HepG2 (cell line): ENCODE results near the gene SP3. TPM values are rescaled to one million over a fixed set of nuclear protein-coding genes. Genes with fewer than 3 reads are reported as not detected.

Experiments used
- FOXM1 ChIP-seq: sonication (generic); formaldehyde crosslinking; IDR thresholded peaks from 2 replicates; pipeline ENCODE4 v1.5.0; 2020; ENCODE audit warnings: missing genetic modification reagents
- GATAD2A ChIP-seq: IDR thresholded peaks from 2 replicates; pipeline ENCODE4 v1.6.1; 2016
- GPN1 ChIP-seq: sonication (generic); formaldehyde crosslinking; IDR thresholded peaks from 2 replicates; pipeline ENCODE4 v1.5.1; 2020; ENCODE audit warnings: missing genetic modification reagents, borderline replicate concordance
- HNF4G ChIP-seq, 2 experiments: sonication (generic) in 1 of 2; formaldehyde crosslinking in 1 of 2; IDR thresholded peaks; 2 replicates each; pipeline versions ENCODE4 v1.4.0 to v1.6.1; 2011 to 2020; ENCODE audit warnings: borderline replicate concordance in 2 of 2, low read depth in 2 of 2, mild to moderate bottlenecking in 2 of 2, low read length in 1 of 2, missing genetic modification reagents in 1 of 2, moderate library complexity in 1 of 2
- KLF15 ChIP-seq: sonication (generic); formaldehyde crosslinking; IDR thresholded peaks from 2 replicates; pipeline ENCODE4 v1.8.1; 2023; ENCODE audit warnings: borderline replicate concordance, mild to moderate bottlenecking, inconsistent platforms, missing genetic modification reagents, mixed read lengths
- MBNL3 ChIP-seq: fragments of 250-450 bp; sonication (Bioruptor Pico); conservative IDR thresholded peaks from 2 replicates; pipeline ENCODE4 v1.8.0; 2022; ENCODE audit warnings: mild to moderate bottlenecking, inconsistent platforms
- PCBP1 ChIP-seq: fragments of 200-400 bp; formaldehyde crosslinking; IDR thresholded peaks from 2 replicates; pipeline ENCODE4 v1.6.1; 2017; ENCODE audit warnings: mild to moderate bottlenecking, low read depth, low read length, borderline replicate concordance
- ZNF20 ChIP-seq: sonication (generic); formaldehyde crosslinking; IDR thresholded peaks from 2 replicates; pipeline ENCODE4 v1.4.0; 2020; ENCODE audit warnings: mild to moderate bottlenecking, moderate library complexity, missing genetic modification reagents
- ZNF224 ChIP-seq: sonication (generic); formaldehyde crosslinking; IDR thresholded peaks from 2 replicates; pipeline ENCODE4 v1.5.0; 2020; ENCODE audit warnings: mild to moderate bottlenecking, missing genetic modification reagents
- ZNF260 ChIP-seq: sonication (generic); formaldehyde crosslinking; IDR thresholded peaks from 2 replicates; pipeline ENCODE4 v1.4.0; 2020; ENCODE audit warnings: missing genetic modification reagents, low read depth, mild to moderate bottlenecking, borderline replicate concordance
- ZNF749 ChIP-seq: sonication (generic); formaldehyde crosslinking; IDR thresholded peaks from 2 replicates; pipeline ENCODE4 v1.8.0; 2022; ENCODE audit warnings: mild to moderate bottlenecking, missing genetic modification reagents, moderate library complexity, borderline replicate concordance
- ZNF766 ChIP-seq: sonication (generic); formaldehyde crosslinking; IDR thresholded peaks from 2 replicates; pipeline ENCODE4 v1.5.0; 2020; ENCODE audit warnings: missing genetic modification reagents, borderline replicate concordance
- ZSCAN9 ChIP-seq: IDR thresholded peaks from 2 replicates; pipeline ENCODE4 v1.6.1; 2016; ENCODE audit warnings: borderline replicate concordance
- polyA plus RNA-seq, 8 experiments: library from polyadenylated mRNA; depleted of rRNA in 3 of 8; stranded (reverse) in 7 of 8; unstranded in 1 of 8; fragments of >200 nt; fragmentation: Illumina TruSeq in 4 of 8; extraction: Trizol in 4 of 8; gene quantifications; 2 replicates each; pipeline versions ENCODE4 v1.2.1 to v1.2.3, GENCODE V29; 2011 to 2016; ENCODE audit warnings: low read depth in 4 of 8, missing spikeins in 1 of 8, mixed read lengths in 1 of 8; ENCODE audit not compliant: insufficient read depth in 1 of 8
- total RNA-seq, 5 experiments: library from RNA; depleted of rRNA; stranded (reverse); fragments of >200 nt; fragmentation: Illumina TruSeq; extraction: Trizol; gene quantifications; 2 replicates each; pipeline ENCODE4 v1.2.3, GENCODE V29; 2016; ENCODE audit warnings: low read depth in 1 of 5
- TF ChIP-seq, protein P1 (sequence below): sonication (generic); formaldehyde crosslinking; IDR thresholded peaks from 2 replicates; pipeline ENCODE4 v1.4.0; 2020; ENCODE audit warnings: missing genetic modification reagents; ENCODE audit errors: not compliant biosample characterization
- TF ChIP-seq, protein P2 (sequence below): sonication (generic); IDR thresholded peaks from 2 replicates; pipeline ENCODE4 v1.6.1; 2016; ENCODE audit warnings: low read depth, borderline replicate concordance
- TF ChIP-seq, protein P3 (sequence below): sonication (generic); formaldehyde crosslinking; IDR thresholded peaks from 2 replicates; pipeline ENCODE4 v1.4.0; 2020; ENCODE audit warnings: mild to moderate bottlenecking, missing genetic modification reagents, borderline replicate concordance
- TF ChIP-seq, protein P4 (sequence below): sonication (generic); formaldehyde crosslinking; IDR thresholded peaks from 2 replicates; pipeline ENCODE4 v1.4.0; 2020; ENCODE audit warnings: missing genetic modification reagents
- TF ChIP-seq, protein P5 (sequence below): IDR thresholded peaks from 2 replicates; pipeline ENCODE4 v1.6.1; 2016; ENCODE audit warnings: missing genetic modification reagents, missing compliant biosample characterization
- TF ChIP-seq, protein P6 (sequence below): sonication (generic); formaldehyde crosslinking; IDR thresholded peaks from 2 replicates; pipeline ENCODE4 v1.5.0; 2020; ENCODE audit warnings: mild to moderate bottlenecking, missing genetic modification reagents, borderline replicate concordance

Gene SP3
- total and polyA plus RNA-seq, 2 of the 13 experiments (the other 11 are each of a cell fraction or from before 2014, with no cell fraction given) = 57.3 to 132 TPM

DNA sequence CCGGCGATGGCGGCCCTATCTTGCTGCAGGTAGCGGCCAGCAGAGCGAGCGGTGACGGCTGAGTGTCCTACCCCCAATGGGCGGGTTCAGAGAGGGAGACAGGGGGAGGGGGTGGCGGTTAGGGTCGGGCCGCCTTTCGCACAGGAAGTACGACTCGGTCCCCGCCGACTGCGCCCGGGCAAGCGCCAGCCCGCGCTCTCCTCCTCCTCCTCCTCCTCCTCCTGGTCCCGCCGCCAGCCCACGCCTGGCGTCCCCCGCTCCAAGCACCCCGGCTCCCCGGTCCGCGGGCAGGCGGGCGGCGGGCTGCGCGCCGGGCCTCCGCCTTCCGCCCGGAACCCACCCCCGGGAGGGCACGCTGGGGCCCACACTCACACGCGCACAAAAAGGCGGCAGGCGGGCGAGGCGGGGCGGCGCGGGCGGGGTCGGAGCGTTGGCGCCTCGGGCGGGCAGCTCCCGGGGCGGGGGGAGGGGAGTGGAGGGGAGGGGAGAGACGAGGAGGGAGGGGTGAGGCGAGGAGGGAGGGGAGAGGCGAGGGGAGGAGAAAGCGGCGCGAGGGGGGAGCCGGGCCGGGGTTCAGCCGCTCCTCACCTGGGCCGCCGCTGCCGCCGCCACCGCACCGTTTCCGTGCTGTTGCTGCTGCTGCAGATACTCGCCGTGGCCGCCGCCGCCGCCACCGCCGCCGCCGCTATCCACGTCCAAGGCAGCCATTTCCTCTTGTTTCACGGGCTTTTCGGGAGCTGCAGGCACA lies 1.2 kb downstream of the SP3 start (continued):
- TF ChIP-seq, protein P1, sequence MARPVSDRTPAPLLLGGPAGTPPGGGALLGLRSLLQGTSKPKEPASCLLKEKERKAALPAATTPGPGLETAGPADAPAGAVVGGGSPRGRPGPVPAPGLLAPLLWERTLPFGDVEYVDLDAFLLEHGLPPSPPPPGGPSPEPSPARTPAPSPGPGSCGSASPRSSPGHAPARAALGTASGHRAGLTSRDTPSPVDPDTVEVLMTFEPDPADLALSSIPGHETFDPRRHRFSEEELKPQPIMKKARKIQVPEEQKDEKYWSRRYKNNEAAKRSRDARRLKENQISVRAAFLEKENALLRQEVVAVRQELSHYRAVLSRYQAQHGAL (CRISPR knock-in tag) = no peak
- TF ChIP-seq GPN1 (CRISPR knock-in tag) = no peak
- no peak for TF ChIP-seq FOXM1
- TF ChIP-seq, protein P2, sequence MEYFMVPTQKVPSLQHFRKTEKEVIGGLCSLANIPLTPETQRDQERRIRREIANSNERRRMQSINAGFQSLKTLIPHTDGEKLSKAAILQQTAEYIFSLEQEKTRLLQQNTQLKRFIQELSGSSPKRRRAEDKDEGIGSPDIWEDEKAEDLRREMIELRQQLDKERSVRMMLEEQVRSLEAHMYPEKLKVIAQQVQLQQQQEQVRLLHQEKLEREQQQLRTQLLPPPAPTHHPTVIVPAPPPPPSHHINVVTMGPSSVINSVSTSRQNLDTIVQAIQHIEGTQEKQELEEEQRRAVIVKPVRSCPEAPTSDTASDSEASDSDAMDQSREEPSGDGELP = peak; percentile 9; the same call in 1 of the 2 replicates
- TF ChIP-seq, protein P3, sequence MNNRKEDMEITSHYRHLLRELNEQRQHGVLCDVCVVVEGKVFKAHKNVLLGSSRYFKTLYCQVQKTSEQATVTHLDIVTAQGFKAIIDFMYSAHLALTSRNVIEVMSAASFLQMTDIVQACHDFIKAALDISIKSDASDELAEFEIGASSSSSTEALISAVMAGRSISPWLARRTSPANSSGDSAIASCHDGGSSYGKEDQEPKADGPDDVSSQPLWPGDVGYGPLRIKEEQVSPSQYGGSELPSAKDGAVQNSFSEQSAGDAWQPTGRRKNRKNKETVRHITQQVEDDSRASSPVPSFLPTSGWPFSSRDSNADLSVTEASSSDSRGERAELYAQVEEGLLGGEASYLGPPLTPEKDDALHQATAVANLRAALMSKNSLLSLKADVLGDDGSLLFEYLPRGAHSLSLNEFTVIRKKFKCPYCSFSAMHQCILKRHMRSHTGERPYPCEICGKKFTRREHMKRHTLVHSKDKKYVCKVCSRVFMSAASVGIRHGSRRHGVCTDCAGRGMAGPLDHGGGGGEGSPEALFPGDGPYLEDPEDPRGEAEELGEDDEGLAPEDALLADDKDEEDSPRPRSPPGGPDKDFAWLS (CRISPR knock-in tag) = no peak
- TF ChIP-seq HNF4G (IDR thresholded peaks at IDR 0.05; ENCODE audit: borderline replicate concordance, low read depth, low read length) = no peak; the same call in 1 of the 2 replicates
- no peak for TF ChIP-seq HNF4G (CRISPR knock-in tag; IDR thresholded peaks at IDR 0.05; ENCODE audit: borderline replicate concordance, low read depth)
- TF ChIP-seq ZNF224 (CRISPR knock-in tag) = no peak
- TF ChIP-seq MBNL3 (CRISPR knock-in tag) = no peak
- no peak for TF ChIP-seq GATAD2A (CRISPR knock-in tag)
- 0 out of 2 replicates have a peak, but pooled peaks have one; percentile 31 for TF ChIP-seq PCBP1
- TF ChIP-seq ZSCAN9 (CRISPR knock-in tag) = no peak
- TF ChIP-seq ZNF749 (CRISPR knock-in tag) = 0 out of 2 replicates have a peak, but pooled peaks have one; percentile 88
- TF ChIP-seq, protein P4, sequence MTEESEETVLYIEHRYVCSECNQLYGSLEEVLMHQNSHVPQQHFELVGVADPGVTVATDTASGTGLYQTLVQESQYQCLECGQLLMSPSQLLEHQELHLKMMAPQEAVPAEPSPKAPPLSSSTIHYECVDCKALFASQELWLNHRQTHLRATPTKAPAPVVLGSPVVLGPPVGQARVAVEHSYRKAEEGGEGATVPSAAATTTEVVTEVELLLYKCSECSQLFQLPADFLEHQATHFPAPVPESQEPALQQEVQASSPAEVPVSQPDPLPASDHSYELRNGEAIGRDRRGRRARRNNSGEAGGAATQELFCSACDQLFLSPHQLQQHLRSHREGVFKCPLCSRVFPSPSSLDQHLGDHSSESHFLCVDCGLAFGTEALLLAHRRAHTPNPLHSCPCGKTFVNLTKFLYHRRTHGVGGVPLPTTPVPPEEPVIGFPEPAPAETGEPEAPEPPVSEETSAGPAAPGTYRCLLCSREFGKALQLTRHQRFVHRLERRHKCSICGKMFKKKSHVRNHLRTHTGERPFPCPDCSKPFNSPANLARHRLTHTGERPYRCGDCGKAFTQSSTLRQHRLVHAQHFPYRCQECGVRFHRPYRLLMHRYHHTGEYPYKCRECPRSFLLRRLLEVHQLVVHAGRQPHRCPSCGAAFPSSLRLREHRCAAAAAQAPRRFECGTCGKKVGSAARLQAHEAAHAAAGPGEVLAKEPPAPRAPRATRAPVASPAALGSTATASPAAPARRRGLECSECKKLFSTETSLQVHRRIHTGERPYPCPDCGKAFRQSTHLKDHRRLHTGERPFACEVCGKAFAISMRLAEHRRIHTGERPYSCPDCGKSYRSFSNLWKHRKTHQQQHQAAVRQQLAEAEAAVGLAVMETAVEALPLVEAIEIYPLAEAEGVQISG (CRISPR knock-in tag) = peak; percentile 75
- TF ChIP-seq, protein P5, sequence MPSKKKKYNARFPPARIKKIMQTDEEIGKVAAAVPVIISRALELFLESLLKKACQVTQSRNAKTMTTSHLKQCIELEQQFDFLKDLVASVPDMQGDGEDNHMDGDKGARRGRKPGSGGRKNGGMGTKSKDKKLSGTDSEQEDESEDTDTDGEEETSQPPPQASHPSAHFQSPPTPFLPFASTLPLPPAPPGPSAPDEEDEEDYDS (CRISPR knock-in tag) = peak; percentile 28; the same call in 1 of the 2 replicates
- TF ChIP-seq, protein P6, sequence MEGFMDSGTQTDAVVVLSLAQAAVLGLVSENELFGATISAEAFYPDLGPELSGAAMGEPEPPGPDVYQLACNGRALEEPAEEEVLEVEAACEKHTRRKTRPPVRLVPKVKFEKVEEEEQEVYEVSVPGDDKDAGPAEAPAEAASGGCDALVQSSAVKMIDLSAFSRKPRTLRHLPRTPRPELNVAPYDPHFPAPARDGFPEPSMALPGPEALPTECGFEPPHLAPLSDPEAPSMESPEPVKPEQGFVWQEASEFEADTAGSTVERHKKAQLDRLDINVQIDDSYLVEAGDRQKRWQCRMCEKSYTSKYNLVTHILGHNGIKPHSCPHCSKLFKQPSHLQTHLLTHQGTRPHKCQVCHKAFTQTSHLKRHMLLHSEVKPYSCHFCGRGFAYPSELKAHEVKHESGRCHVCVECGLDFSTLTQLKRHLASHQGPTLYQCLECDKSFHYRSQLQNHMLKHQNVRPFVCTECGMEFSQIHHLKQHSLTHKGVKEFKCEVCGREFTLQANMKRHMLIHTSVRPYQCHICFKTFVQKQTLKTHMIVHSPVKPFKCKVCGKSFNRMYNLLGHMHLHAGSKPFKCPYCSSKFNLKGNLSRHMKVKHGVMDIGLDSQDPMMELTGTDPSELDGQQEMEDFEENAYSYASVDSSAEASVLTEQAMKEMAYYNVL (CRISPR knock-in tag) = 0 out of 2 replicates have a peak, but pooled peaks have one; percentile 30
- TF ChIP-seq KLF15 (CRISPR knock-in tag) = no peak
- no peak for TF ChIP-seq ZNF260 (CRISPR knock-in tag)
- 0 out of 2 replicates have a peak, but pooled peaks have one; percentile 8 for TF ChIP-seq ZNF20 (CRISPR knock-in tag)
- peak; percentile 89 for TF ChIP-seq ZNF766 (CRISPR knock-in tag)
